ENCODE data around the gene DNASE1L2.
"Not testable (repeated sequence)": the region's sequence is repeated elsewhere in the genome, so short reads cannot be mapped to it uniquely, and the experiment has no call there.

The DNASE1L2 gene

GRCh38 chr16:2195322-2196161, 40.7 kb upstream of the DNASE1L2 start:
- DNase-seq (ENCODE audit: low read depth): peak; percentile 5

GRCh38 chr16:2196162-2196980, 39.9 kb upstream of the DNASE1L2 start, which contains the start of gene CASKIN1:
Gene CASKIN1 (minus strand): TSS chr16:2196605. CDS start chr16:2196432, 173 bp downstream.
- Histone ChIP-seq H3K9ac (ENCODE audit: low read length) (no peak within 1 kb of the TSS), H3K36me3 (ENCODE audit: control insufficient read depth, insufficient read depth, low read length, severe bottlenecking) (no peaks in the 10 kb centered on the region), H3K4me3 (ENCODE audit: low read length) (no peak within 1 kb of the TSS), H3K4me1 (ENCODE audit: control insufficient read depth, insufficient read depth, low read length) (no peaks in the 10 kb centered on the region), H3K9me3 (ENCODE audit: control insufficient read depth, low read length) (peaks cover 9% of the 10 kb centered on the region), H3K27me3 (replicated peaks; ENCODE audit: control insufficient read depth, insufficient read depth, low read length) (peaks cover 54% of the 10 kb centered on the region)
- DNase-seq (ENCODE audit: low read depth): peak; percentile 66

More at GRCh38 chr16:2195322-2196161, 40.7 kb upstream of the DNASE1L2 start:
- Histone ChIP-seq H3K9ac (ENCODE audit: low read length) (no peak overlapping the region), H3K4me3 (ENCODE audit: low read length) (no peak overlapping the region), H3K4me1 (ENCODE audit: control insufficient read depth, insufficient read depth, low read length) (no peaks in the 10 kb centered on the region), H3K9me3 (ENCODE audit: control insufficient read depth, low read length) (peaks cover 6% of the 10 kb centered on the region), H3K36me3 (ENCODE audit: control insufficient read depth, insufficient read depth, low read length, severe bottlenecking) (no peaks in the 10 kb centered on the region), H3K27me3 (replicated peaks; ENCODE audit: control insufficient read depth, insufficient read depth, low read length) (peaks cover 54% of the 10 kb centered on the region)

- no peaks in the 10 kb centered on the region for H3K4me1 ChIP-seq (ENCODE audit: control insufficient read depth, insufficient read depth, low read length)
- H3K9me3 ChIP-seq (ENCODE audit: control insufficient read depth, low read length): peaks cover 9% of the 10 kb centered on the region
- no peaks in the 10 kb centered on the region for H3K36me3 ChIP-seq (ENCODE audit: control insufficient read depth, insufficient read depth, low read length, severe bottlenecking)
- H3K27me3 ChIP-seq (replicated peaks; ENCODE audit: control insufficient read depth, insufficient read depth, low read length): peaks cover 51% of the 10 kb centered on the region
- no peak overlapping the region for H3K4me3 ChIP-seq (ENCODE audit: low read length)
- no peak overlapping the region for H3K9ac ChIP-seq (ENCODE audit: low read length)
- DNase-seq (ENCODE audit: low read depth): no peak
Measured at GRCh38 chr16:2196981-2197511, 39.2 kb upstream of the DNASE1L2 start.

GRCh38 chr16:2197765-2198164, 38.5 kb upstream of the DNASE1L2 start:
- peaks cover 9% of the 10 kb centered on the region for H3K9me3 ChIP-seq (ENCODE audit: control insufficient read depth, low read length)
- no peak overlapping the region for H3K9ac ChIP-seq (ENCODE audit: low read length)
- DNase-seq (ENCODE audit: low read depth): no peak
- no peaks in the 10 kb centered on the region for H3K36me3 ChIP-seq (ENCODE audit: control insufficient read depth, insufficient read depth, low read length, severe bottlenecking)
- peaks cover 51% of the 10 kb centered on the region for H3K27me3 ChIP-seq (replicated peaks; ENCODE audit: control insufficient read depth, insufficient read depth, low read length)
- H3K4me1 ChIP-seq (ENCODE audit: control insufficient read depth, insufficient read depth, low read length): no peaks in the 10 kb centered on the region
- no peak overlapping the region for H3K4me3 ChIP-seq (ENCODE audit: low read length)

- Histone ChIP-seq H3K9me3 (ENCODE audit: control insufficient read depth, low read length) (peaks cover 9% of the 10 kb centered on the region), H3K27me3 (replicated peaks; ENCODE audit: control insufficient read depth, insufficient read depth, low read length) (peaks cover 50% of the 10 kb centered on the region), H3K9ac (ENCODE audit: low read length) (no peak overlapping the region), H3K4me3 (ENCODE audit: low read length) (no peak overlapping the region), H3K4me1 (ENCODE audit: control insufficient read depth, insufficient read depth, low read length) (no peaks in the 10 kb centered on the region), H3K36me3 (ENCODE audit: control insufficient read depth, insufficient read depth, low read length, severe bottlenecking) (no peaks in the 10 kb centered on the region)
- DNase-seq (ENCODE audit: low read depth): no peak
Measured at GRCh38 chr16:2198283-2198682, 38.0 kb upstream of the DNASE1L2 start.

GRCh38 chr16:2199095-2199494, 37.1 kb upstream of the DNASE1L2 start:
- H3K9me3 ChIP-seq (ENCODE audit: control insufficient read depth, low read length): peaks cover 9% of the 10 kb centered on the region
- no peaks in the 10 kb centered on the region for H3K36me3 ChIP-seq (ENCODE audit: control insufficient read depth, insufficient read depth, low read length, severe bottlenecking)
- no peaks in the 10 kb centered on the region for H3K4me1 ChIP-seq (ENCODE audit: control insufficient read depth, insufficient read depth, low read length)
- H3K9ac ChIP-seq (ENCODE audit: low read length): no peak overlapping the region
- no peak overlapping the region for H3K4me3 ChIP-seq (ENCODE audit: low read length)
- DNase-seq (ENCODE audit: low read depth): no peak
- H3K27me3 ChIP-seq (replicated peaks; ENCODE audit: control insufficient read depth, insufficient read depth, low read length): peaks cover 42% of the 10 kb centered on the region

GRCh38 chr16:2199621-2200139, 36.6 kb upstream of the DNASE1L2 start:
- H3K4me1 ChIP-seq (ENCODE audit: control insufficient read depth, insufficient read depth, low read length): peaks cover 2% of the 10 kb centered on the region
- H3K9me3 ChIP-seq (ENCODE audit: control insufficient read depth, low read length): peaks cover 9% of the 10 kb centered on the region
- no peak for DNase-seq (ENCODE audit: low read depth)

GRCh38 chr16:2200313-2200712, 35.9 kb upstream of the DNASE1L2 start:
- H3K4me1 ChIP-seq (ENCODE audit: control insufficient read depth, insufficient read depth, low read length): peaks cover 4% of the 10 kb centered on the region
- H3K27me3 ChIP-seq (replicated peaks; ENCODE audit: control insufficient read depth, insufficient read depth, low read length): peaks cover 30% of the 10 kb centered on the region
- H3K36me3 ChIP-seq (ENCODE audit: control insufficient read depth, insufficient read depth, low read length, severe bottlenecking): no peaks in the 10 kb centered on the region
- no peak for DNase-seq (ENCODE audit: low read depth)
- no peak overlapping the region for H3K4me3 ChIP-seq (ENCODE audit: low read length)
- no peak overlapping the region for H3K9ac ChIP-seq (ENCODE audit: low read length)
- peaks cover 9% of the 10 kb centered on the region for H3K9me3 ChIP-seq (ENCODE audit: control insufficient read depth, low read length)

More at GRCh38 chr16:2199621-2200139, 36.6 kb upstream of the DNASE1L2 start:
- H3K9ac ChIP-seq (ENCODE audit: low read length): no peak overlapping the region
- H3K36me3 ChIP-seq (ENCODE audit: control insufficient read depth, insufficient read depth, low read length, severe bottlenecking): no peaks in the 10 kb centered on the region
- no peak overlapping the region for H3K4me3 ChIP-seq (ENCODE audit: low read length)
- peaks cover 36% of the 10 kb centered on the region for H3K27me3 ChIP-seq (replicated peaks; ENCODE audit: control insufficient read depth, insufficient read depth, low read length)

- peaks cover 18% of the 10 kb centered on the region for H3K27me3 ChIP-seq (replicated peaks; ENCODE audit: control insufficient read depth, insufficient read depth, low read length)
- peaks cover 17% of the 10 kb centered on the region for H3K4me1 ChIP-seq (ENCODE audit: control insufficient read depth, insufficient read depth, low read length)
- H3K4me3 ChIP-seq (ENCODE audit: low read length); H3K9me3 ChIP-seq (ENCODE audit: control insufficient read depth, low read length); DNase-seq (ENCODE audit: low read depth); H3K9ac ChIP-seq (ENCODE audit: low read length): not testable (repeated sequence)
- H3K36me3 ChIP-seq (ENCODE audit: control insufficient read depth, insufficient read depth, low read length, severe bottlenecking): peaks cover 12% of the 10 kb centered on the region
Measured at GRCh38 chr16:2203119-2203688, 33.0 kb upstream of the DNASE1L2 start.

GRCh38 chr16:2204416-2205103, 31.7 kb upstream of the DNASE1L2 start:
- peaks cover 9% of the 10 kb centered on the region for H3K9me3 ChIP-seq (ENCODE audit: control insufficient read depth, low read length)
- no peak for DNase-seq (ENCODE audit: low read depth)
- H3K27me3 ChIP-seq (replicated peaks; ENCODE audit: control insufficient read depth, insufficient read depth, low read length): peaks cover 5% of the 10 kb centered on the region
- peaks cover 17% of the 10 kb centered on the region for H3K4me1 ChIP-seq (ENCODE audit: control insufficient read depth, insufficient read depth, low read length)
- H3K4me3 ChIP-seq (ENCODE audit: low read length): peak overlapping the region; percentile 91
- peak overlapping the region; percentile 99 for H3K9ac ChIP-seq (ENCODE audit: low read length)
- H3K36me3 ChIP-seq (ENCODE audit: control insufficient read depth, insufficient read depth, low read length, severe bottlenecking): peaks cover 25% of the 10 kb centered on the region

All from adipocyte (in vitro differentiated cells).